Measurements from ENCODE around the gene C1QL2. TPM values are rescaled to one million over a fixed set of nuclear protein-coding genes. Genes with fewer than 3 reads are reported as not detected.

C1QL2 gene
- total RNA-seq, 4 donors from 2014 or later, result not detected

GRCh38 chr2:119123389-119123788 is 35.2 kb downstream of the C1QL2 start:
- Histone ChIP-seq H3K27me3 (peaks cover 0 to 88% (median 0%) of the 10 kb centered on the region in 4 donors), H3K4me1 (no peaks in the 10 kb centered on the region), H3K36me3 (no peaks in the 10 kb centered on the region), H3K4me3 (no peak overlapping the region), H3K27ac (replicated peaks in 1 of 4) (no peak overlapping the region), H3K9me3 (no peaks in the 10 kb centered on the region)
- 47% methylated on average over 12 of the region's 12 CpGs for WGBS
- no peak for TF ChIP-seq EP300 (IDR thresholded peaks at IDR 0.05)
- no peak for TF ChIP-seq POLR2AphosphoS5 (IDR thresholded peaks at IDR 0.05)
- no peak for TF ChIP-seq POLR2A (IDR thresholded peaks at IDR 0.05; ENCODE audit: low read depth)
- TF ChIP-seq CTCF (IDR thresholded peaks at IDR 0.05), result no peak
- intact Hi-C loops (cut with DNase I), result no loop called here
- no peak for DNase-seq (ENCODE audit: extremely low spot score)

GRCh38 chr2:119122663-119123062 is 35.9 kb downstream of the C1QL2 start:
- 85% methylated on average over 5 of the region's 5 CpGs for WGBS
- Histone ChIP-seq H3K4me1 (no peaks in the 10 kb centered on the region), H3K27me3 (peaks cover 0 to 88% (median 0%) of the 10 kb centered on the region in 4 donors), H3K9me3 (no peaks in the 10 kb centered on the region), H3K27ac (replicated peaks in 1 of 4) (no peak overlapping the region), H3K36me3 (no peaks in the 10 kb centered on the region), H3K4me3 (no peak overlapping the region)
- intact Hi-C loops (cut with DNase I), result no loop called here
- TF ChIP-seq POLR2A (IDR thresholded peaks at IDR 0.05; ENCODE audit: low read depth) (no peak), POLR2AphosphoS5 (IDR thresholded peaks at IDR 0.05) (no peak), CTCF (IDR thresholded peaks at IDR 0.05) (no peak), EP300 (IDR thresholded peaks at IDR 0.05) (no peak)
- no peak for DNase-seq (ENCODE audit: extremely low spot score)

GRCh38 chr2:119119999-119120756 is 38.4 kb downstream of the C1QL2 start:
- Histone ChIP-seq H3K4me3 (no peak overlapping the region), H3K9me3 (no peaks in the 10 kb centered on the region), H3K4me1 (no peaks in the 10 kb centered on the region), H3K27ac (replicated peaks in 1 of 4) (no peak overlapping the region), H3K27me3 (peaks cover 0 to 77% (median 0%) of the 10 kb centered on the region in 4 donors), H3K36me3 (no peaks in the 10 kb centered on the region)
- no peak for TF ChIP-seq CTCF (IDR thresholded peaks at IDR 0.05)
- no peak for TF ChIP-seq POLR2AphosphoS5 (IDR thresholded peaks at IDR 0.05)
- no peak for TF ChIP-seq POLR2A (IDR thresholded peaks at IDR 0.05; ENCODE audit: low read depth)
- no peak for TF ChIP-seq EP300 (IDR thresholded peaks at IDR 0.05)
- DNase-seq (ENCODE audit: extremely low spot score), result no peak
- 14% methylated on average over 15 of the region's 15 CpGs for WGBS
- intact Hi-C loops (cut with DNase I), result no loop called here

- TF ChIP-seq CTCF (IDR thresholded peaks at IDR 0.05), result no peak
- no peak for TF ChIP-seq EP300 (IDR thresholded peaks at IDR 0.05)
- TF ChIP-seq POLR2A (IDR thresholded peaks at IDR 0.05; ENCODE audit: low read depth), result no peak
- no peak for TF ChIP-seq POLR2AphosphoS5 (IDR thresholded peaks at IDR 0.05)
- Histone ChIP-seq H3K27ac (replicated peaks in 1 of 4) (no peak overlapping the region), H3K9me3 (no peaks in the 10 kb centered on the region), H3K4me3 (no peak overlapping the region), H3K36me3 (no peaks in the 10 kb centered on the region), H3K27me3 (peaks cover 0 to 71% (median 0%) of the 10 kb centered on the region in 4 donors), H3K4me1 (no peaks in the 10 kb centered on the region)
- intact Hi-C loops (cut with DNase I), result no loop called here
- 37% methylated on average over 8 of the region's 8 CpGs for WGBS
- no peak for DNase-seq (ENCODE audit: extremely low spot score)
Observed at GRCh38 chr2:119119076-119119785, 39.3 kb downstream of the C1QL2 start.
